GM10266 (cell line): ENCODE measurements around the gene FTCDNL1.

Source experiments
- DNase-seq: peaks from one replicate; pipeline ENCODE4 v3.0.0; 2012; ENCODE audit errors: extremely low spot score
- TF ChIP-seq, protein P1 (sequence below): IDR thresholded peaks from 2 replicates; pipeline ENCODE4 v1.5.1; 2012; ENCODE audit warnings: mild to moderate bottlenecking, low read depth; ENCODE audit not compliant: control insufficient read depth, insufficient read depth; ENCODE audit errors: missing control alignments

The FTCDNL1 gene

DNA sequence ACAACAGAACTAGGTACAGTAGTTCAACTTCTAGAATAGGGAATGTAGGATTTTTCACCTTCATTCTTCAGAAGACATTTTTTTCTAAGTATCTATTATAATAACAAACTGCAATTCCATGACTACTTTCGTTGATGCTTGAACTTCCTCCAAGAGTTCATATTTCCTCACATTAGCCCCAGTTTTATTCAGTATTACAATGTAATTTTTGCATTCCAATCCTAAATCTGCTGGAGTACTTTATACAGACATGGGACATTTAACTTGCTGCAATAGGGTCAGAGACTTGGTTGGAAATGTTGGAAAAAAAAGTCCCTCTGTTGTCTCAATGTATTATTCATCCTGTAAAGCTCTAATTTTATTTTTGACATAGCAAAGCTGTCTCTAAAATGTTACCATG is 19.6 kb upstream of the FTCDNL1 start:
- TF ChIP-seq, protein P1, sequence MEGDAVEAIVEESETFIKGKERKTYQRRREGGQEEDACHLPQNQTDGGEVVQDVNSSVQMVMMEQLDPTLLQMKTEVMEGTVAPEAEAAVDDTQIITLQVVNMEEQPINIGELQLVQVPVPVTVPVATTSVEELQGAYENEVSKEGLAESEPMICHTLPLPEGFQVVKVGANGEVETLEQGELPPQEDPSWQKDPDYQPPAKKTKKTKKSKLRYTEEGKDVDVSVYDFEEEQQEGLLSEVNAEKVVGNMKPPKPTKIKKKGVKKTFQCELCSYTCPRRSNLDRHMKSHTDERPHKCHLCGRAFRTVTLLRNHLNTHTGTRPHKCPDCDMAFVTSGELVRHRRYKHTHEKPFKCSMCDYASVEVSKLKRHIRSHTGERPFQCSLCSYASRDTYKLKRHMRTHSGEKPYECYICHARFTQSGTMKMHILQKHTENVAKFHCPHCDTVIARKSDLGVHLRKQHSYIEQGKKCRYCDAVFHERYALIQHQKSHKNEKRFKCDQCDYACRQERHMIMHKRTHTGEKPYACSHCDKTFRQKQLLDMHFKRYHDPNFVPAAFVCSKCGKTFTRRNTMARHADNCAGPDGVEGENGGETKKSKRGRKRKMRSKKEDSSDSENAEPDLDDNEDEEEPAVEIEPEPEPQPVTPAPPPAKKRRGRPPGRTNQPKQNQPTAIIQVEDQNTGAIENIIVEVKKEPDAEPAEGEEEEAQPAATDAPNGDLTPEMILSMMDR, result no peak
- no peak for DNase-seq

DNA sequence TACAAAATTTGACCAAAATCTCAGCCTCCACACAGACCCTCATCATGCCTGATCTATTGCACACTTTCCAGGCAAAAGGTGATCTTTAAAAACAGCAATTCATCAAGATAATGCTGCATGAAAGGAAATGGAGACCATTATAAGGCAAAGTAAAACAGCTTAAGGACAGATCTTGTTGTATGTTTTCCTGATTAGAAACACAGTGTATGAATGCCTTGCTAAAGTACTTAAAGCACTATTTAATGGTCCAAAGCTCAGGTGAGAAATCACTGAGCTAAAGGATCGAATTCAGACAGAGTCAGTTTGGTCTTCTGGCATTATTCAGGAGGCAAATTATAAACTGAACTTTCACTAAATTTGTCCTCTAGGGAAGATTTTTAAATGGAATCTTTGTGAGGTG is 18.7 kb upstream of the FTCDNL1 start:
- TF ChIP-seq, protein P1, result no peak
- no peak for DNase-seq

DNA sequence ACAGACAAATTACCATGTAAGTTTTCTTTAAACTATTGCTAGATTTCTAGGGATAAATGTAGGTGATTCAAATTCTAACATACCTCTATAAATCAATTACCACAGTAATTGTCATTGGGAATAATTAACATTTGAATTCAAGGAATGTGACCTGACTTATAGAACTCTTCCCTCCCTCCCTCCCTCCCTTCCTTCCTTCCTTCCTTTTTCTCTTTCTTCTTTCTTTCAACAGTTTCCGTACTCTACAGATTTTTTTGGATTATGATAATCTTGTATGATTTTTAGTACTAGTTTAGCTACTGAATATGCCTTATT is 18.2 kb upstream of the FTCDNL1 start:
- TF ChIP-seq, protein P1, result no peak
- no peak for DNase-seq

DNA sequence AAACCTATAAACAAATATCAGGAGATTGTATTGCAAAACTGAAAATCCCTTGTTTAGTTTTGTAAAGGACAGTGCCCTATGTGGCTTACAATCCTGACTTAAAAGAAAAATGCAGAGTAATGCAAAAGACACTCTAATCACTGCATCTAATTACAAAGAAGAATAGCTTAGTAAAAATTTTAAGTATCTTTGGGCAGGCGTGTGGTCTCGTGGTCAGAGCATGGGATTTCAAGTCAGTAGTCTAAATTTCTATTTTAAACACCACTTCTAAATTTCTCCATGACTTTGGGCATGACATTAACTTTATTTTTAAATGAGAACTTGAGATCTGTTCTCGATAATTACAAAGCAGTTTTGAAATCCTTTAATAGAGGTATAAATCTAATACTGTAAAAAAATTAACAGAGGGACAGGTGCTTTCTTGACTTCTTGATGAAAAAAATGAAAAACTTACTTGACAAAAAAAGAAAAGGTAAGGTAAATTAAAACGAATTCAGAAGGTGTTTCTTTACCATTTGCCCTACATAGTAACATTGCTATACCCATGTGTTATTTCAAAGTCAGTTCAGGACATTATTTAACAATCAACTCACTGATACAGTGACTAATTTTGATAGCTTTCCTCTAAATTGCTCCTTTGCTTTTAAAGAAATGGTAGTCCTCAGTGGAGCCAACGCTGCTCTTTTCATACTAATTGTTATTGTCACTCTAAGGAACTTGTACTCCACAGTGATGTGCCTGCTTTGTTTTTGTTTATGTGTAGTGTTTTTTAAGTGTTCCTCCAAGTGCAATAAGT is 17.6 kb upstream of the FTCDNL1 start:
- TF ChIP-seq, protein P1, result no peak
- DNase-seq, result no peak

DNA sequence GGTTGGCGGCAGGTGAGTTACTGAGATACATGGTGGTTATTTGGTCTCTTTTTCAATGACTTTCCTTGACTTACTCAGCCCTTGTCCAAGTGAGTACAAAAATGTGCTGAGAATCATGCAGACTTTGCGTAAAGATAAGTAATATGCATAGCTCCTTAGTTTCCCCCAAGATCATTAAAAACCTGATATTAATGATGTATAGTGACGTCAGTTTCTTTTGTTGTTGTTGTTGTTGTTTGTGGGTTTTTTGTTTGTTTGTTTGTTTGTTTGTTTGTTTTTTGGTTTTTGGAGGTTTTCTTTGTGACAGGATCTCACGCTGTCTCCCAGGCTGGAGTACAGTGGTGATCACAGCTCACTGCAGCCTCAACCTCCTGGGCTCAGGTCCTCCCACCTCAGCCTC is 14.9 kb upstream of the FTCDNL1 start:
- DNase-seq, result no peak
- TF ChIP-seq, protein P1, result no peak

DNA sequence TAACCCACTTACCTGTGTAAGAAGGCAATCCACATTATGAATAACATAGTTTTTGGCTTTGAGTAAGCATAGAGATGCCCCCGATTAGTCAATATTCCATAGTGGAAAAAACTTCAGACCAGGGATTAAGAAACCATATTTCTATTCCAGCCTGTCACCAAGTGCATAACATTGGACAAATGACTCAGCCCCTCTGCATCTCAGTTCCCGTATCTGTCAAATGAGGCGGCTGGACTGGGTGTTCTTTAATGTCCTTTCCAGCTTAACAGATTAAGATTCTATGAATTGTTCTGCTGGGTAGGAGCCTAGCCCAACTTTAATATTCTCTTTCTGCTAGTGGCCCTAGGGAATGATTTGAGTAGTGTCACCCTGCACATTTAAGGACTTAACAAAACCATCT is 11.8 kb upstream of the FTCDNL1 start:
- TF ChIP-seq, protein P1, result no peak
- DNase-seq, result no peak

DNA sequence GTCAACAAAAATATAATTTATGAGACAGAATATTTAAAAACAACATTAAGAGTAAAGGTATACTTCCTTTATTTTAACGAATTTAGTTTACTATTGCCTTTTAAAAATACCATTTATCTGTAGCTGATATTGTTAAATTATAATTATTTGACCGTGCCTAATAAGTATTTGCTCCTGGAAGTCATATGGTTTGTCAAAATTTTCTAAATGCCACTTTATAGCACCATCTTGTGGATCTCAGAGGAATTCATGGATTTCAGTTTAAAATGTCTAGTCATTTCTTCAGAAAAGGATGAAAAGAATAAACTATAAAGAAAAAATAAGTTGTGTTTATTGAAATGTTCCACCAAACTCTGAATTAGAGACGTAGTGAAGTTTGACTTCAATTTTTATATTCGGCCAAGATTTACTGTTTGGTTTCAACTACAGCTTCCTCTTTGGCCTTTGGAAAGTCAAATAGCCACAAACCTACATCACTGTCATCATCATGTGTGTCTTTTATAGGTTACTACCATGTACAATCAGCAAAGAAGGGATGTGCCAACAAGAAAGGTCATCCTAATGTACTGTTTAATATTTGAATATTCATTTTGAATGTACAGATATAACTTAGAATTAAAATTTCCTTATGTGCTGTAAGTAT is 10.3 kb upstream of the FTCDNL1 start:
- TF ChIP-seq, protein P1, result peak; percentile 46
- peak; percentile 19 for DNase-seq
